HG03460 (cell line): ENCODE measurements around the gene NINJ2.
"Not testable (repeated sequence)": the region's sequence is repeated elsewhere in the genome, so short reads cannot be mapped to it uniquely, and the experiment has no call there.

ENCODE experiments used
- ATAC-seq: cut with Tn5 transposase; IDR thresholded peaks from one replicate; pipeline ENCODE4 v1.9.1; 2021; ENCODE audit not compliant: unreplicated experiment

The NINJ2 gene, protein sequence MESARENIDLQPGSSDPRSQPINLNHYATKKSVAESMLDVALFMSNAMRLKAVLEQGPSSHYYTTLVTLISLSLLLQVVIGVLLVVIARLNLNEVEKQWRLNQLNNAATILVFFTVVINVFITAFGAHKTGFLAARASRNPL

DNA sequence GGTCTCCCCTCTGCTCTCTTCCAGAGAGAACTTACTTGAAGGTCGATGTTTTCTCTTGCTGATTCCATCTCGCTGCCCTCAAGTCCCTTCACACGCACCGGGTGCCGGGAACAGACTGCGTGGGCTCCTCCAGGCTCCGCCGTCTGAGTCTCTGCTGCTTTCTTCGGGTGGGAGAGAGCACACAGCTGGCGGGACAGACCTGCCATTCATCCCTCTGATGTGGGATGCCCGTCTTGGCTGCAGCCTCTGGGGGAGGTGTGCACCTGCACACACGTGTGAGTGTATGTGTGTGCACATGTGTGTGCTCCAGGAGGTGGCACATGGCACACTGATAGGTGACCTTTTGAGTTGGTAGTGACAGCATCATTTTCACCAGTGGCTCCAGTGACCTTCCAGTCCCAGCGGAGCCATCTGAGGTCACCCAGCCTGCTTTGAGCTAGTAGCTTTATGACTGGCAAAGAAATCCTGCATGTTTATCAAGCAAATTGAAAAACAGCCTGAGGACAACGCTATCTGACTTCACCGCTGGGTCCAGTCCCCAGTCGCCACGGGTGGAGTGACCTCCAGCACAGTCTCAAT, at the start of gene NINJ2:
Gene NINJ2, minus strand, starts transcription at position 153 of the 579 bp plus-strand sequence. Its CDS starts 85 bp downstream, at position 68.
- no peak for ATAC-seq

DNA sequence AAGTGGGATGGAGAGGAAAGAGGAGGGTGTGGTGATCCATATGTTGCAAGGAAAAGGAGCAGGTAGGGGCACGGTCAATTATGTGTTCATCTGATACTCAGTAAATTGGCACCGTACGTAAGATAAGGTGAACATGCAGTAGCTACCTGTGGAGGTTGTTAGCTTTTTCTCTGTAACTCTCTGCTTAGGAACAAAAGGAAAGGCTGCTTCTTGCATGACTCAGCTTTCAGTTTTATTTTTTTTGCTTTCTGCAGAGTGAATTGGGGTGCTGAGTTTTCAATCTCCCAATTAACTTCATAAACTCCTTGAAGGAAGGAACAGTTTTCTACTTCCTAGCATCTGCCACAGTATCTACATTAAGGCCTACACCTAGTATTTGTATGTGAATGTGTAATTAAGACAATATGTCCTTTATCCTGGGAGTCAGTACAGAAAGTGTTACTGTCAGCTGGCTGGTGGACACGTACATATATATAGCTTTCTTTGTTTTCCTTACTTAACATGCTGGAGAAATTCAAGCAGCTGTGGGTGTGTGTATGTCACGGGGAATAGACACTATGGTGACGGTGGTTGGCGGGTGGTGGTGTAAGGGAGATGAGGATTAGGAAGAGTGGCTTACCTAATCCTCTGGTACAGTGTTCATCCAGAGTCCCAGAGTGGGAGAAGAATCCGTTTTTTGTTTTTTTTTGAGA, 49.1 kb upstream of the NINJ2 start:
- no peak for ATAC-seq

DNA sequence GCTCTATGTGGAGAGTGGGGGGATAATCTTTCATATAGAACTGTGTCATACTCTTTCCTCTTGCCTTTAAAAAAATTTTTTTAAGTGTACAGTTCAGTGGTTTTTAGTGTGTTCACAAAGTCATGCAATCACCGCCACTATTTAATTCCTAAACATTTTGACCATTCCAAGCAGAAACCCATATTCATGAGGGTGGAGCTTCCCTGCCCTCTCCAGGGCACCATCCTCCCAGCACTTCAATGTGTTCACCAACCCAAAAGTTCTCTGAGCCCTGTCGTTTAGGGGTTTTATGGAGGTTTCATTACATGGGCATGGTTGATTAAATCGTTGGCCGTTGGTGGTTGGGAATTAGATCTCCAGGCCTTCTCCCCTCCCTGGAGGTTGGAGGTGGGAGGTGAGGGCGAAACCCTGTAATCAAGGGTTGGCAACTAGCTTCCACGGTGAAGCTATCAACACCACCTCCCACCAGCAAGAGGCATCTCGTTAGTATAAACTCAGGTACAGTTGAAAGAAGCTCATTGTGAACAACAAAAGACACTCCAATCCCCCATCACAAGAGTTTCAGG, 46.3 kb upstream of the NINJ2 start:
- no peak for ATAC-seq

DNA sequence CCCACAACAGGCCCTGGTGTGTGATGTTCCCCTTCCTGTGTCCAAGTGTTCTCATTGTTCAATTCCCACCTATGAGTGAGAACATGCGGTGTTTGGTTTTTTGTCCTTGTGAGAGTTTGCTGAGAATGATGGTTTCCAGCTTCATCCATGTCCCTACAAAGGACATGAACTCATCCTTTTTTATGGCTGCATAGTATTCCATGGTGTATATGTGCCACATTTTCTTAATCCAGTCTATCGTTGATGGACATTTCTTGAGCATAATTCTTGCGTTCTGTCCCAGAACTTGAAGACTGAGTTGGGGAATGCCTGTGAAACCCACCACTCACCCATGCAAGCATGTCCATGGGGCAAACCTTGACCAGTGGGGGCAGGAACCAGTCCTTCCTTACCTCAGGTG, 44.8 kb upstream of the NINJ2 start:
- not testable (repeated sequence) for ATAC-seq

DNA sequence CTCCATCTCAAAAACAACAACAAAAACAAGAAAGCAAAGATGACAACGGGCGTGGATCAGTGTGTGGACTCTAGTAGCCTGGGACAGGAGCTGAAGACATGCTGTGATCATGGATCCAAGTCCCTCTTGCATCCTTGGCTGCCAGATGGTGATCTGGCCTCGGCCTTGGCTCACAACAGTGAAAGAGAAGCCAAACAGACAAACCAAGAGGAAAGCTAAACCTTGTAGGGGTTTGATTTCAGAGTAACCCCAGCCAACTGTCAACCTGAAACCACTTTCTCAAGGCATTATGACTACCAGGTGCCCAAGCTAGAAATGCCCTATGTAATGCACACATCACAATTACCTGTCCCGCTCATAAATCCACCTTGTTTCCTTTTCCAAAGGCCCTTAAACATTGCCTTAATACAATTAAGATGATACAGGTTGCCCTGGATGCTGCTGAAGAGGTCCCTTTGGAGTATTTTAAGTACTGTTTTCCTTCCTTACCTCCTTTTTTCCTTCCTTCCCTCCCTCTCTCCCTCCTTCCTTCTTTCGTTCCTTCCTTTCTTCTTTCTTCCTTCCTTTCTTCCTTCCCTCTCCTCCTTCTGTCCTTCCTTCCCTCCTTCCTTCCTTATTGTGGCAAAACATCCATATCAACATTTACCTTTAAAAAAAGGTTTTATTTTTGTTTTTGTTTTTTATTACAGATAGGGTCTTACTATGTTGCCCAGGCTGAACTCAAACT, 41.4 kb upstream of the NINJ2 start:
- no peak for ATAC-seq

DNA sequence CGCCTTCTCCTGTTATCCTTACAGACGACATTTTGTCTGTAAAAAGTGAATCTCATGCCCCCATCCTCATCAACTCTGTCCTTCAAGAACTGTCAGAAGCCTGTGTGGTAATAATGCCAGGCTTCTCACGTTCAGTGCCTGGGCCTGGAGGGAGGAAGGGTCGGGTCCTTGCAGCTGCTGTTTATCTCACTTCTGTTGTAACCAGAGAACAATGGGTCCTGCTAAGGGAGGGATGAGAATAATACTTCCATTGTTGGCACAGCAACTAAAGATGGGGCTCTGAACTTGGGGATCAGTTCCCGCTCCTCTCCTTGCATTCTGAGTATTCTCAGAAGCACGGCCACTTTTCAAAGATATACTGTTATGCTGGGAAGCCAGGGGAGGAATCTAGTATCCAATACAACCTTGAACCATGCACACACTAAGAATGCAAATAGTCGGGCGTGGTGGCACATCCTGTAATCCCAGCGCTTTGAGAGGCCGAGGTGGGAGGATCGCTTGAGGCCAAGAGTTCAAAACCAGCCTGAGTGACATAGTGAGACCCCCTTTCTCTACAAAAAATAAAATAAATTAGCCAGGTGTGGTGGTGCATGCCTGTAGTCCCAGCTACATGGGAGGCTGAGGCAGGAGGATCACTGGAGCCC, 38.8 kb upstream of the NINJ2 start:
- no peak for ATAC-seq

DNA sequence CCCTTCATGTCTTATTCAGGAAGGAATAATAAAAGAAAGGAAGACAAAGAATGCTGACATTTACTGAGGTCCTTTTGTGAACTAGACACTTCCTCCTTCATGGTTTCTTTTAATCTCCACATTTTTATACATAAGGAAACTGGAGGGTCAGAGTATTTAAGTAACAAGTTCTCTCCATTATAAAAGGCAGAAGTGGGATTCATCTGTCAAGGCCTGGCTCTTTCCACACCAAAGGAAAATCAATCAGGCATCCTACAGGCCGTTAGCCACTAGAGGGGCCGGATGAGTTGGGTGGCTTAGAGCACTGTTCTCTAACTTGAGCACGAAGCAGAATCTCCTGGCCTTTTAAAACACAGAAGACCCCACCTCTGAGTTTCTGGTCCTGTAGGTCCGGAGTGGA, 36.8 kb upstream of the NINJ2 start:
- no peak for ATAC-seq

DNA sequence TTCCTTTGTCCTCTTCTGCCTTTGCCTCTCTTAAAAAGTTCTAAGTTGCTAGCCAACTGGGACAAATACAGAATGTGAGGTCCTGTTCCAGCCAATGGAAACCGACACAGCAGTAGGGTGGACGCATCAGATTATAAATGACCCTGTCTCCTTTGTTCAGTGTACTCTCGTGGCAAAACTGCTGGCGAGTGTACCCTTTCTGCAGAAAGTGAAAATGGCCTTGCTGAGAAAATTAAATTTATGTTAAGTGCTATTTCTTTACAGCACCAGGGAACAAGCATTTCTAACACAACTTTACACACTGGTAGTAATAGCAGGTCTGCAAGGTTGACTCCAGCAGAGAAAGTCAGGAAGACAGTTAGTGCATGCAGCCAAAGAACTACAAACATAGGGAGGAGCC, 35.0 kb upstream of the NINJ2 start:
- ATAC-seq: not testable (repeated sequence)

DNA sequence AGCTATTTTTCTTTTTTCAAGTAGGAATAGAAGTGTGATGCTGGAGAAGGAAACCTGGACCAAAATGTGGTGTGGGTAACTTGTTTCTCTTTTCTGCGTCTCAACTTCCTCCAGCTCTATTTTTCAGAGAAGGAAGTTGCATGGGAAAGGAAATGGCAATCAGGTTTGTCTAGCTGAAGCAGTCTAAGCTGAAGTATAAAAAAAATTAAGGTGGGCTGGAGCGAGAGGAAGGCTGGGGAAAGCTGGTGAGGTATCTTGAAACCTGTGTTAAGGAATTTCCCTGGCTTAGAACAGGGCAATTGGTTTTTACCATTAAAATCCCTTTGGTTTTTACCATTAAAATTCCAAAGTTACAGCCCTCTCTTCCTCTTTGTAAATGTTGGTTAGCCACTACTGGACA, 34.2 kb upstream of the NINJ2 start:
- ATAC-seq: no peak

DNA sequence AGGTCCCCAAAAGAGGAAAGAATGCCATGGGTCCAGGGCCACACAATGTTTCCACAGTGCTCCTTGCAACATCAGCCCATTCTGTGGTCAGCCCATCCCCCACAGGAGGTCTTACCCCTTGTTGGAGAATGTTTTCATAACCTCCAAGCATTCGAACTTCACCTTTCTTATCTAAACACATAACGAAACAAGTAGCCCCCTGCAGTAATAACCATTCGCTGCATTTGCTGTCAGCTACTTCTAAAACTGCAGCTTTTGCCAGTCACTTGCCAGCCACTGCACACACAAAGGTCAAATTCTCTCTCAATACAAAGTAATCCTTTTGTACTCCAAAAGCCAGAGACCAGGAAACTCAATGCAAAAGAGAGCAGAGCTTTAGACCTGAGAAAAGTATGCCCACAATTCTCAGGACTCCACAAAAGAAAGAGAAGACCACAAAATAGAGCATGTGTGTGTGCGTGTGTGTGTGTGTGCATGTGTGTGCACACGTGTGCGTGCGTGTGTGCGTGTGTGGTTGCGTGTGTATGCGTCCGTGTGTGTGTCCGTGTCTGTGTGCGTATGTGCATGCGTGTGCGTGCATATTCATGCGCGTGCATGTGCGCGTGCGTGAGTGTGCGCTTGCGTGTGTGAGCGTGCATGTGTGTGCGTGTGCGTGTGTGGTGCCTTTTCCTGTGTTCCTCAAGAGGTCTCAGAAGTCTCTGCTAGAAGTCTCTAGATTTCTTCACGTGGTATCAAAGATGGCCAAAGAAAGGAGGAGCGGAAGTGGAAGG, 31.7 kb upstream of the NINJ2 start:
- ATAC-seq: no peak

DNA sequence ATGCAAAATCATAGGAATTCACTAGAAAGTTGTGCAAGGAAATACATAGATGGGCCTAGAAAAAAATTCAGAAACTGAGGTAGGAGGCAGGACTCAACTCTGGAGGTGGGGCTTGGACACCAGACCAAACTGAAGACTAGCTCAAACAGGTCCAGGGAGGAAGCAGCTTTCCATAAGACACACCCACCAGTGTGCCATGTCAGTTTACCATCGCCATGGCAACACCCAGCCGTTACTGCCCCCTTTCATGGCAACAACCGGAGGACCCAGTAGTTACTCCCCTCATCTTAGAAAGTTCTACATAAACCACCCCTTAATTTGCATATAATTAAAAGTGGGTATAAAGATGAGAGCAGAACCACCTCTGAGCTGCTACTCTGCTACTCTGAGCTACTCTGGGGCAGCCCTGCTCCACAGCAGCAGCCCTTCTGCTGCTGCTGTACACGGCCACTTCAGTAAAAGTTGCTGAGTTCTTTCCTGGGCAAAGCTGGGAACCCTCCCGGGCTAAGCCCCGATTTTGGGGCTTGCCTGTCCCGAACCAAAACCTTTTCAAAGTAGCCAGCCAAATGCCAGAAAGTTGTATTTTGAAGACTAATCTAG, 30.8 kb upstream of the NINJ2 start:
- no peak for ATAC-seq

DNA sequence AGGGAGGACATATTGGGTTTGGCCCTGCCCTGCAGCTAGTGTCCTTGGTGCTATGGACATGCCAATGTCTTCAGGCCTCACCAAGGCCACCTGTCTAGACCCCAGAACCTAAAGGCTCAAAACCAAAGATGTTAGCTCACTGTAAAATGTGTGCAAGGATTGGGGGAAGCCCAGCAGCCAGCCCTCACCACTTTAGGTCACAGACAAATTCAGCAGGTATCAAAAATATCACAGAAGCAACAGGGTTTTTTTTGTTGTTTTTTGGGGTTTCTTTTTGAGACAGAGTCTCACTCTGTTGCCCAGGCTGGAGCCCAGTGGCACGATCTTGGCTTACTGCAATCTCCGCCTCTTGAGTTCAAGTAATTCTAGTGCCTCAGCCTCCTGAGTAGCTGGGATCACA, 29.0 kb upstream of the NINJ2 start:
- ATAC-seq: no peak

DNA sequence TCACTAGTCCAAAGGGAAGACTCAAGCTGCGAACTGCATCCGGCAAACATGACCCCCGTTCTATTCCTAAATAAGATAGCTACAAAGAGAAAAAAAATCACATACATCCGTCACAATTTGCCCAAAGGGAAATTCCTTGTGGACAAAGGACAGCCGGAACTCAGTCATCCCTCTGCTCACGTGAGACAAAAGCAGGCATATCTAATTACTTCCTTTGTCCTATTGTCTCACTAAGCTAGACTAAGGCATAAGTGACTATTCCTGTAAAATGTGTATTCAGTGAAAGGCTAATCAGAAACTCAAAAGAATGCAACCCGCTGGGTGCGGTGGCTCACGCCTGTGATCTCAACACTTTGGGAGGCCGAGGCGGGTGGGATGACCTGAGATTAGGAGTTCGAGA, 27.2 kb upstream of the NINJ2 start:
- ATAC-seq: no peak

DNA sequence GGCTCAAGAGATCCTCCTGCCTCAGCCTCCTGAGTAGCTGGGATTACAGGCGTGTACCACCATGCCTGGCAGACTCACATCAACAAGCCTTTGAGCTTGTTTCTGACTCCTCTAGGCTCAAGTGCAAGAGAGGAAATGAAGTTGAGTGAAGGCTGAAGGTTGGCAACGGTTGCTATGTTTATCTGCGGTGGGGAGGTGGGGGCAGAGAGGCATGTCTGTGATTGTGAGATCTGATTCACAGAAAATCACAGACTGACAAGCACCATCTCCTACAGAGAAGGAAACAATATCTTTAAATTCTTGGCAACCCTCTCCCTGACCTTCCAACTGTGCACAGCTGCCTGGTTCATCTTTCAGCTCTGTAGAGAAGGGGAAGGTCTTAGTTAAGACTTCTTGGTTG, 22.1 kb upstream of the NINJ2 start:
- peak; percentile 80 for ATAC-seq

DNA sequence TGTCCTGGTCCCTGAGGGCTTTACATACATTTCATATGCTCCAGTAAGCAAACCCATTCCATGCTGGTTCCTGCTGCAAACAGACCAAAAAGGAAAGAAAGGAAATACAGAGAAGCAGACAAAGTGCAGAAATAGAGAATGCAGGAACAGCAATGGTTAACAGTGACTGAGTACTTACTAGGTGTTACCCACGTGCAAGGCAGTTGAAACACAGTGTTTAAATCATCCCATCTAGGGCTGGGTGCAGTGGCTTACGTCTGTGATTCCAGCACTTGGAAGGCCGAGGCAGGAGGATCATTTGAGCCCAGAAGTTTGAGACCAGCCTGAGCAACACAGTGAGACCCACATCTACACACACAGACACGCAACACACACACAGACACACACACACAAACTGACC, 21.2 kb upstream of the NINJ2 start:
- ATAC-seq: no peak

DNA sequence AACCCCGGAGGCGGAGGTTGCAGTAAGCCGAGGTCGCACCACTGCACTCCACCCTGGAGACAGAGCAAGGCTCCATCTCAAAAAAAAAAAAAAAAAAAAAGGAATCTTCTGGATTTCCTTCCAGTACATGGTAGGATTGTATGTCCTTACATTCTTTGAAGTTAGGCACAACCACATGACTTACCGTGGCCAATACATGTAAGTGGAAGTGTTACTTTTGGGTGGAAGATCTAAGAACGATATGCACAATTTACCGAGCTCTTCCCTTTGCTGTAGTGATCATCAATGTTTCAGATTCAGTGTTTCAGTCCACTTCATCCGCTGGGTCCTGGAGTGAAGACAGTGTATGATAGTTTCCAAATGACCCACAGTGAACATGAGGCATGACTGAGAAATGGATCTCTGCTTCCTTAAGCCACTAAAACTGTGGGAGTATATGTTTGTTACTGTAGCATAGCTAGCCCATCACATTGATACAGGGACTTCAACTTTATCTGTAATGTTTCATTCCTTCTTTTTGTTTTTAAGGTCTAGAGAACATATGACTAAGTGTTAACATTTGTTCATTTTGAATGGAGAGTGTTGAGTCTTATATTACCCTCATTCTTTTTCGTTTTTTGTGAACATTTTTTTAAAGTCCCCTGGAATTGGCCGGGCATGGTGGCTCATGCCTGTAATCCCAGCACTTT, 18.5 kb upstream of the NINJ2 start:
- ATAC-seq: no peak

DNA sequence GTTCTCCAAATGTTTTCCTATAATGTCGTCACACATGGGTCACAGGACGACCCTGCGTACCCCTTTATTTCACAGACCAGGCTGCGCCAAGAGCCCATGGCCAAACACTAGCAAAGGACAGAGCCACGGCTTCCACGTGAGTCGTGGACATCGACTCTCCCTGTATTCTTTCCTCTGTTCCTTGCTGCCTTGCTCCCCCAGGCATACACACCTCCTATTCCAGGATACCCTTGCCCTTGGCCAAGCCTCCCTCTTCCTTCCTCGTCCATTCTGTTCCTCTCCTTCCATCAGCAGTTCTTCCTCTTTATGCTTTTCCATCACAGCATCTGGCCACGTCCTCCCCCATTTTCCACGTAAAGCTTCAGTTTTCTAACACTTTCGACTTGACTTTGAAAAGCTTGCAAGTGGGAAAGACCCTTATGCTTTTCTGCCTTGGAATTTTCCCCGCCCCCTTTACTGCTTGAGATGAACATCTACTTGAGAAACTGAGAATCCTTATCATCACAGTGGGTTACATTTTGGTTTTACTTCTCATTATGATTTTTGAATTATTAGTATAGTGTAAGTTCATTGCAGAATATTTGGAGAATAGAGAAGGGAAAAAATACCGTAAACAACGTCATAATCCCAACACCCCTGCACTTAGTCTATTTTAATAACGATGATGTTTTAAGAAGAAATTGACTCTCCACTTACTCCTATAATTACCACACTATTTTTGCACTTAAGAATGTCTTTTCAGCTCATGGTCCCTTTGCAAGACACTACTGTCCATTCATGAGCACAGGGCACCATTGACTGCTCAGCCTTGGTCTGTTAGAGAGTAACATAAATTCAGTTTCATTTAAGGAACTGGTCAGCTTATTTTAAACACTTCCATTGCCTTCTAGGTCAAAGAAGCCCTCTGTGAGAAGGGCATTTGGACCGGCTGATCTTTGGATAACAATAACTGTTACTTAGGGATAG, 15.8 kb upstream of the NINJ2 start:
- no peak for ATAC-seq

DNA sequence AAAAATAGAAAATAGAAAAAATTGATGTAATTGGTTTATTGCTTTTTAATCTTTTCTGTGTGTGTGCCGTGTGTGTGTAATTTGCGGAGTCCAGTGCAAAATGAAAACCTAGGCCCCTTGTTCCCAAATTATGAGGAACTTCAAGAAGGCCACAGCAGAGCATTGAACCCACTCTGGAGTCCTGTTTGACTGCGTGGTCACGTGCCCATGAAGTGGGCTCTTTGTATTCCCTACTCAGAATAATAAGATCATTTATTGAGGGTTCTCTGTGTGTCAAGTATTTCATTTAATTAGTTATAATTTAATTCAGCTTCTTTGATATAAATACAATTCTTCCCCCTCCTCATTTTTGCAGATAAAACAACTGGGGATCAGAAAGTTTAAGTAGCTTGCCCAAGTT, 12.3 kb upstream of the NINJ2 start:
- no peak for ATAC-seq
